A549 (cell line): ENCODE measurements around the gene UST.

Source experiments
- BHLHE40 ChIP-seq: IDR thresholded peaks from 2 replicates; pipeline ENCODE4 v1.6.1; 2012; ENCODE audit warnings: low read depth, low read length, inconsistent platforms
- MYC ChIP-seq: IDR thresholded peaks from 2 replicates; pipeline ENCODE4 v1.6.1; 2012; ENCODE audit warnings: mild to moderate bottlenecking, inconsistent platforms, low read length, improper control_type of control experiment, borderline replicate concordance
- POLR2A ChIP-seq: IDR thresholded peaks from 2 replicates; pipeline ENCODE4 v1.6.1; 2012; ENCODE audit warnings: mild to moderate bottlenecking, low read length
- SMC3 ChIP-seq: fragments of >200 bp; sonication (Bioruptor Twin); formaldehyde crosslinking; IDR thresholded peaks from 3 replicates; pipeline ENCODE4 v1.6.1; 2018; ENCODE audit warnings: inconsistent platforms
- TF ChIP-seq, protein P1 (sequence below): fragments of >200 bp; sonication (Bioruptor Twin); formaldehyde crosslinking; IDR thresholded peaks from 3 replicates; pipeline ENCODE4 v1.5.1; 2016
- TF ChIP-seq, protein P2 (sequence below): fragments of 450-650 bp; IDR thresholded peaks from 2 replicates; pipeline ENCODE4 v1.6.1; 2014; ENCODE audit warnings: antibody characterized with exemption
- TF ChIP-seq, protein P3 (sequence below): IDR thresholded peaks from 2 replicates; pipeline ENCODE4 v1.6.1; 2012

- TF ChIP-seq MYC: no peak
- no peak for TF ChIP-seq BHLHE40
- TF ChIP-seq, protein P1, sequence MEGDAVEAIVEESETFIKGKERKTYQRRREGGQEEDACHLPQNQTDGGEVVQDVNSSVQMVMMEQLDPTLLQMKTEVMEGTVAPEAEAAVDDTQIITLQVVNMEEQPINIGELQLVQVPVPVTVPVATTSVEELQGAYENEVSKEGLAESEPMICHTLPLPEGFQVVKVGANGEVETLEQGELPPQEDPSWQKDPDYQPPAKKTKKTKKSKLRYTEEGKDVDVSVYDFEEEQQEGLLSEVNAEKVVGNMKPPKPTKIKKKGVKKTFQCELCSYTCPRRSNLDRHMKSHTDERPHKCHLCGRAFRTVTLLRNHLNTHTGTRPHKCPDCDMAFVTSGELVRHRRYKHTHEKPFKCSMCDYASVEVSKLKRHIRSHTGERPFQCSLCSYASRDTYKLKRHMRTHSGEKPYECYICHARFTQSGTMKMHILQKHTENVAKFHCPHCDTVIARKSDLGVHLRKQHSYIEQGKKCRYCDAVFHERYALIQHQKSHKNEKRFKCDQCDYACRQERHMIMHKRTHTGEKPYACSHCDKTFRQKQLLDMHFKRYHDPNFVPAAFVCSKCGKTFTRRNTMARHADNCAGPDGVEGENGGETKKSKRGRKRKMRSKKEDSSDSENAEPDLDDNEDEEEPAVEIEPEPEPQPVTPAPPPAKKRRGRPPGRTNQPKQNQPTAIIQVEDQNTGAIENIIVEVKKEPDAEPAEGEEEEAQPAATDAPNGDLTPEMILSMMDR: no peak
- TF ChIP-seq SMC3: no peak
- TF ChIP-seq, protein P2, sequence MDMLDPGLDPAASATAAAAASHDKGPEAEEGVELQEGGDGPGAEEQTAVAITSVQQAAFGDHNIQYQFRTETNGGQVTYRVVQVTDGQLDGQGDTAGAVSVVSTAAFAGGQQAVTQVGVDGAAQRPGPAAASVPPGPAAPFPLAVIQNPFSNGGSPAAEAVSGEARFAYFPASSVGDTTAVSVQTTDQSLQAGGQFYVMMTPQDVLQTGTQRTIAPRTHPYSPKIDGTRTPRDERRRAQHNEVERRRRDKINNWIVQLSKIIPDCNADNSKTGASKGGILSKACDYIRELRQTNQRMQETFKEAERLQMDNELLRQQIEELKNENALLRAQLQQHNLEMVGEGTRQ: no peak
- no peak for TF ChIP-seq POLR2A
- TF ChIP-seq, protein P3, sequence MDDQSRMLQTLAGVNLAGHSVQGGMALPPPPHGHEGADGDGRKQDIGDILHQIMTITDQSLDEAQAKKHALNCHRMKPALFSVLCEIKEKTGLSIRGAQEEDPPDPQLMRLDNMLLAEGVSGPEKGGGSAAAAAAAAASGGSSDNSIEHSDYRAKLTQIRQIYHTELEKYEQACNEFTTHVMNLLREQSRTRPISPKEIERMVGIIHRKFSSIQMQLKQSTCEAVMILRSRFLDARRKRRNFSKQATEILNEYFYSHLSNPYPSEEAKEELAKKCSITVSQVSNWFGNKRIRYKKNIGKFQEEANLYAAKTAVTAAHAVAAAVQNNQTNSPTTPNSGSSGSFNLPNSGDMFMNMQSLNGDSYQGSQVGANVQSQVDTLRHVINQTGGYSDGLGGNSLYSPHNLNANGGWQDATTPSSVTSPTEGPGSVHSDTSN: no peak
These were observed 234.7 kb downstream of the UST start for GRCh38 chr6:148981515-148981914.
